Measurements from ENCODE around the gene SAMHD1. TPM values are rescaled to one million over a fixed set of nuclear protein-coding genes. Genes with fewer than 3 reads are reported as not detected.

The SAMHD1 gene
- total and polyA plus RNA-seq, 2 experiments from 2014 or later, result 27.0 to 29.5 TPM

DNA sequence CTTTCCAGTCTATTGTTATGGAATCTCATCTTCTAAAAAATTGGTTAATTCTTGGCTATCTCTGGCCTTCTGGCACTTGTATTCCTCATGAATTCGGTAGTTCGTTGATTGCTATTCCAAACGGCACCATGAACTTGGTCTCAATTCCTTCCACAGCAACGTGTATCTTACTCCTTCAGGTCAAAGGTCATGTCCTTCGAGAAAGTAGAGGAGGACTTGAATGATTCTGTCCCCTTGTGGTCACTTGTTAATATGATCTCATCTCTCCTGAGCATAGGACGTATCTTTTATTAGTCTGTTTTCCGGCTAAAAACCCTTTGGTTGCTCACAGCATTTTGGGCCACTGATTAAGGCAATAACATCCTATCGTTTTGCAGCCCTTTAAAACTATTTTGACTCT is 66.2 kb downstream of the SAMHD1 start:
- DNase-seq (ENCODE audit: low spot score), result no peak
- TF ChIP-seq, protein P1, sequence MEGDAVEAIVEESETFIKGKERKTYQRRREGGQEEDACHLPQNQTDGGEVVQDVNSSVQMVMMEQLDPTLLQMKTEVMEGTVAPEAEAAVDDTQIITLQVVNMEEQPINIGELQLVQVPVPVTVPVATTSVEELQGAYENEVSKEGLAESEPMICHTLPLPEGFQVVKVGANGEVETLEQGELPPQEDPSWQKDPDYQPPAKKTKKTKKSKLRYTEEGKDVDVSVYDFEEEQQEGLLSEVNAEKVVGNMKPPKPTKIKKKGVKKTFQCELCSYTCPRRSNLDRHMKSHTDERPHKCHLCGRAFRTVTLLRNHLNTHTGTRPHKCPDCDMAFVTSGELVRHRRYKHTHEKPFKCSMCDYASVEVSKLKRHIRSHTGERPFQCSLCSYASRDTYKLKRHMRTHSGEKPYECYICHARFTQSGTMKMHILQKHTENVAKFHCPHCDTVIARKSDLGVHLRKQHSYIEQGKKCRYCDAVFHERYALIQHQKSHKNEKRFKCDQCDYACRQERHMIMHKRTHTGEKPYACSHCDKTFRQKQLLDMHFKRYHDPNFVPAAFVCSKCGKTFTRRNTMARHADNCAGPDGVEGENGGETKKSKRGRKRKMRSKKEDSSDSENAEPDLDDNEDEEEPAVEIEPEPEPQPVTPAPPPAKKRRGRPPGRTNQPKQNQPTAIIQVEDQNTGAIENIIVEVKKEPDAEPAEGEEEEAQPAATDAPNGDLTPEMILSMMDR (IDR thresholded peaks at IDR 0.05; ENCODE audit: poor library complexity), result no peak
- no peaks in the 10 kb centered on the region for H3K9me2 ChIP-seq (replicated peaks; ENCODE audit: insufficient read depth)
- H3K4me3 ChIP-seq, result no peak overlapping the region
- H3K27ac ChIP-seq, result no peak overlapping the region
- H3K27me3 ChIP-seq, result no peaks in the 10 kb centered on the region
- H4K20me1 ChIP-seq (ENCODE audit: insufficient read depth, poor library complexity, severe bottlenecking), result no peaks in the 10 kb centered on the region
- H2AFZ ChIP-seq, result no peak overlapping the region
- H3K36me3 ChIP-seq (replicated peaks; ENCODE audit: insufficient read depth, low read depth), result no peaks in the 10 kb centered on the region
- H3K9me3 ChIP-seq (ENCODE audit: low read depth), result no peaks in the 10 kb centered on the region
- no peaks in the 10 kb centered on the region for H3K79me2 ChIP-seq
- 68% methylated on average over 8 of the region's 8 CpGs for WGBS (ENCODE audit: low lambda C conversion rate, missing lambda C conversion rate)
- H3K4me2 ChIP-seq, result no peak overlapping the region
- H3K4me1 ChIP-seq (ENCODE audit: insufficient read depth), result no peaks in the 10 kb centered on the region

DNA sequence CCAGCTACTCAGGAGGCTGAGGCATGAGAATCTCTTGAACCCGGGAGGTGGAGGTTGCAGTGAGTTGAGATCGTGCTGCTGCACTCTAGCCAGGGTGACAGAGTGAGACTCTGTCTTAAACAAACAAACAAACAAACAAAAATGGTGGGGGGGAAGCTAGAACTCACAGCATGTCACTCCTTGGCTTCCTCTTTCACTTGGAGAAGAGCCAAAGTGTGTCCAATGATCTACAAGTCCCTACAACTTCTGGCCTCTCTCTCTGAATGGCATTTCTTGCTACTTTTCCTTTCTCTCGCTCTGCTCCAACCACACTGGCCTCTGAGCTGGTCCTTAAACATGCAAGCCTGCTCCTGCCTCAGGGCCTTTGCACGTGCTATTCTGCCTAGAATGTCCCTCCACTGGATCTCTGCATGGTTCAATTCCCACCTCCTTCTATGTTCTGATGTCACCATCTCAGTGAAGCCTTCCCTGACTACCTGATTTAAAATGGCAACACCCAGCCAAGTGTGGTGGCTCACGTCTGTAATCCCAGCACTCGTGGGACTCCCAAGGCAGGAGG is 67.5 kb downstream of the SAMHD1 start:
- no peaks in the 10 kb centered on the region for H3K79me2 ChIP-seq
- H4K20me1 ChIP-seq (ENCODE audit: insufficient read depth, poor library complexity, severe bottlenecking), result no peaks in the 10 kb centered on the region
- TF ChIP-seq EZH2phosphoT487 (IDR thresholded peaks at IDR 0.05; ENCODE audit: low read depth, severe bottlenecking, unreplicated experiment), result no peak
- TF ChIP-seq EZH2 (IDR thresholded peaks at IDR 0.05; ENCODE audit: borderline replicate concordance), result no peak
- TF ChIP-seq, protein P1 (IDR thresholded peaks at IDR 0.05; ENCODE audit: poor library complexity), result no peak
- H3K9me2 ChIP-seq (replicated peaks; ENCODE audit: insufficient read depth), result no peaks in the 10 kb centered on the region
- no peak overlapping the region for H3K4me3 ChIP-seq
- 81% methylated on average over 6 of the region's 6 CpGs for WGBS (ENCODE audit: low lambda C conversion rate, missing lambda C conversion rate)
- DNase-seq (ENCODE audit: low spot score), result no peak
- no peaks in the 10 kb centered on the region for H3K9me3 ChIP-seq (ENCODE audit: low read depth)
- no peak overlapping the region for H3K4me2 ChIP-seq
- no peaks in the 10 kb centered on the region for H3K36me3 ChIP-seq (replicated peaks; ENCODE audit: insufficient read depth, low read depth)
- H3K27me3 ChIP-seq, result no peaks in the 10 kb centered on the region
- no peaks in the 10 kb centered on the region for H3K4me1 ChIP-seq (ENCODE audit: insufficient read depth)
- no peak overlapping the region for H3K27ac ChIP-seq
- no peak overlapping the region for H2AFZ ChIP-seq

DNA sequence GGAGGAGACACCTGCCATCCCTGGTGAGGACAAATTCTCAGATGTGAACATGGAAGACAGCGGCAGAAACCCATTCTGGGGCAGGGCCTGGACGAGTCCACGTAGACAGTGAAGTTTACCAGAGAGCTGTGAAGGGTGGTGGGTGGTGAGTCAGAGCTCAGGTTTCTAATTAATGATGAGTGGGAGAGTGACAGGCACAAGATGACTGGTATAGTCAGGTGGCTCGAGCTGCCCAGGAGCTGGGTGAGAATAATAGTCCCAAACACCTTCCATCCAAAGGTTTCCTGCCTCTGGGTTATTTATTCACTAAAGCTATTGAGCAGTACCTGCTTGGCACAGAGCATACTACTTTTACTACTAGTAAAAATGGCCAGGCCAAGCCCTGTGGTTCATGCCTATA is 69.6 kb downstream of the SAMHD1 start:
- no peak overlapping the region for H3K4me3 ChIP-seq
- TF ChIP-seq EZH2phosphoT487 (IDR thresholded peaks at IDR 0.05; ENCODE audit: low read depth, severe bottlenecking, unreplicated experiment), result no peak
- TF ChIP-seq EZH2 (IDR thresholded peaks at IDR 0.05; ENCODE audit: borderline replicate concordance), result no peak
- TF ChIP-seq, protein P1 (IDR thresholded peaks at IDR 0.05; ENCODE audit: poor library complexity), result no peak
- WGBS (ENCODE audit: low lambda C conversion rate, missing lambda C conversion rate), result 47% methylated on average over 4 of the region's 4 CpGs

DNA sequence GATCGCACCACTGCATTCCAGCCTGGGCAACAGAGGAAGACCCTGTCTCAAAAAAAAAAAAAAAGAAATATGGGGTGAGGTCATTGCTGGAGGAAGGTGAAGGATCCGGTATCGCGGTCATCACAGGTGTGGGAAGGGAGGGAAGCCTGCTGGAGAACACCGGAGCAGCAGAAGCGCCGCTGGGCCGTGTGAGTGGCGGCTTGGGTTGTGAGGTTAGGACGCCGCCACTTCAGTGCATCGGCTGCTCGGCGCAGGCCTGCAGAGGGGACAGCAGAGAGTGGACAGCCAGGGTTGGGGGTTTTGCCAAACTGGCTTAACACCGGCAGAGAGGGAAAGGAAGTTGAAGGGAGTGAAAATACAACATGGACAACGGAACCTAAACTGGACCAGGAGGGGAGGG is 70.2 kb downstream of the SAMHD1 start:
- Histone ChIP-seq H3K4me2 (no peak overlapping the region), H3K36me3 (replicated peaks; ENCODE audit: insufficient read depth, low read depth) (no peaks in the 10 kb centered on the region), H3K27me3 (no peaks in the 10 kb centered on the region), H4K20me1 (ENCODE audit: insufficient read depth, poor library complexity, severe bottlenecking) (no peaks in the 10 kb centered on the region), H3K4me1 (ENCODE audit: insufficient read depth) (no peaks in the 10 kb centered on the region), H3K79me2 (no peaks in the 10 kb centered on the region), H3K9me3 (ENCODE audit: low read depth) (no peaks in the 10 kb centered on the region), H3K27ac (peak overlapping the region; percentile 58), H3K4me3 (no peak overlapping the region), H2AFZ (no peak overlapping the region), H3K9me2 (replicated peaks; ENCODE audit: insufficient read depth) (no peaks in the 10 kb centered on the region)
- 93% methylated on average over 15 of the region's 16 CpGs for WGBS (ENCODE audit: low lambda C conversion rate, missing lambda C conversion rate)
- TF ChIP-seq EZH2 (IDR thresholded peaks at IDR 0.05; ENCODE audit: borderline replicate concordance) (no peak), EZH2phosphoT487 (IDR thresholded peaks at IDR 0.05; ENCODE audit: low read depth, severe bottlenecking, unreplicated experiment) (no peak)
- TF ChIP-seq, protein P1 (IDR thresholded peaks at IDR 0.05; ENCODE audit: poor library complexity), result no peak
- DNase-seq (ENCODE audit: low spot score), result no peak

More for the DNA sequence above, 69.6 kb downstream of the SAMHD1 start:
- Histone ChIP-seq H3K9me3 (ENCODE audit: low read depth) (no peaks in the 10 kb centered on the region), H3K4me2 (no peak overlapping the region), H3K79me2 (no peaks in the 10 kb centered on the region), H3K4me1 (ENCODE audit: insufficient read depth) (no peaks in the 10 kb centered on the region), H3K9me2 (replicated peaks; ENCODE audit: insufficient read depth) (no peaks in the 10 kb centered on the region), H3K36me3 (replicated peaks; ENCODE audit: insufficient read depth, low read depth) (no peaks in the 10 kb centered on the region), H3K27me3 (no peaks in the 10 kb centered on the region), H4K20me1 (ENCODE audit: insufficient read depth, poor library complexity, severe bottlenecking) (no peaks in the 10 kb centered on the region), H3K27ac (peak overlapping the region; percentile 58), H2AFZ (no peak overlapping the region)
- DNase-seq (ENCODE audit: low spot score), result peak; percentile 57

All from hepatocyte (in vitro differentiated cells).